Heart right ventricle (tissue), 16 donors: ENCODE data around the gene GRID1. TPM values are rescaled to one million over a fixed set of nuclear protein-coding genes. Genes with fewer than 3 reads are reported as not detected.

Experiments
- ATAC-seq, 8 donors: fragments of 200-7000 bp; cut with Tn5 transposase; one replicate each; pipeline ENCODE4 v1.9.1; 2020; ENCODE audit warnings: mild to moderate bottlenecking in 8 of 8, moderate library complexity in 8 of 8, moderate number of reproducible peaks in 1 of 8
- DNase-seq, 2 donors: peaks; one replicate each; pipeline ENCODE4 v3.0.0-alpha.2; 2020
- H3K27ac ChIP-seq, 10 donors: fragments of 200-600 bp; sonication (generic) in 2 of 10; one replicate each; pipeline versions ENCODE4 v1.5.0 to v1.8.0; 2020 to 2022; ENCODE audit warnings: mild to moderate bottlenecking in 3 of 10
- H3K27me3 ChIP-seq, 7 donors: fragments of 200-600 bp; one replicate each; pipeline ENCODE4 v1.8.0; 2021 to 2022; ENCODE audit warnings: mild to moderate bottlenecking in 2 of 7
- H3K36me3 ChIP-seq, 9 donors: fragments of 200-600 bp; sonication (generic) in 1 of 9; one replicate each; pipeline versions ENCODE4 v1.5.0 to v1.8.0; 2020 to 2022; ENCODE audit warnings: mild to moderate bottlenecking in 2 of 9
- H3K4me1 ChIP-seq, 9 donors: fragments of 200-600 bp; sonication (generic) in 1 of 9; one replicate each; pipeline versions ENCODE4 v1.5.0 to v1.8.0; 2020 to 2022; ENCODE audit warnings: mild to moderate bottlenecking in 4 of 9
- H3K4me3 ChIP-seq, 10 donors: fragments of 200-600 bp; sonication (generic) in 2 of 10; one replicate each; pipeline versions ENCODE4 v1.5.0 to v1.8.0; 2020 to 2022; ENCODE audit warnings: mild to moderate bottlenecking in 7 of 10, moderate library complexity in 2 of 10
- H3K9me3 ChIP-seq, 11 donors: fragments of 200-600 bp in 10 of 11; sonication (generic) in 2 of 11; one replicate each; pipeline versions ENCODE4 v1.5.0 to v1.8.0; 2013 to 2022; ENCODE audit warnings: mild to moderate bottlenecking in 2 of 11, control low read depth in 1 of 11, moderate library complexity in 1 of 11
- CTCF ChIP-seq, 9 donors: fragments of 200-600 bp; sonication (generic) in 2 of 9; IDR thresholded peaks; one replicate each; pipeline versions ENCODE4 v1.5.0 to v1.8.0; 2021 to 2022; ENCODE audit warnings: antibody characterized with exemption in 9 of 9, mild to moderate bottlenecking in 5 of 9, moderate library complexity in 1 of 9
- WGBS, 2 donors: extraction: QIAGEN DNeasy Blood & Tissue Kit; methylation state at CpG; one replicate each; pipeline ENCODE4 v1.1.7; 2013; ENCODE audit warnings: inconsistent platforms in 1 of 2; 5-methylcytosine and 5-hydroxymethylcytosine counted together
- intact Hi-C, 10 donors: fragments of 100-400 bp; cut with DNase I; formaldehyde crosslinking; loops; one replicate each; pipeline versions ENCODE4 v1.11.1 to v1.14.2; 2022
- polyA plus RNA-seq, 2 donors: library from polyadenylated mRNA; stranded (reverse); fragments of 200-250 nt; gene quantifications; one replicate each; pipeline ENCODE4 v1.2.3, GENCODE V29; 2013
- total RNA-seq, 10 donors: library from RNA; stranded (reverse); fragmentation: NEBNext Ultra II Directional in 3 of 10; extraction: Animal tissue kit (Norgen Biotek cat#: 25700) in 3 of 10; gene quantifications; one replicate each; pipeline versions ENCODE4 v1.2.1 to v1.2.4, GENCODE V29; 2021 to 2023
- donor health status: Arrhythmogenic right ventricular cardiomyopathy.
- donor health status: ischemic (EF 13 %, LVEDD 7.1; RV severe dilation, severe dysfunction).
- donor health status: healthy with polysubstance abuse.
- donor health status: DM: no; HTN: yes; CAD: no.
- donor health status: DM: no; HTN: no; CAD: no.
- donor health status: ischemic (EF 25% LVEDD 6.9; RV normal size, moderate dysfunction).
- donor health status: ischemic (EF 25% LVEDD 5.7; RV mildly dilated, moderate dysfunction).
- donor health status: healthy.
- donor health status: DM: yes; HTN: yes; CAD: no.
- donor health status: Ischemic cardiomyopathy.
- donor health status: ischemic (EF 35%, LVEDD 5.7; RV mildly dilated, moderate dysfunction).
- donor health status: nonischemic (EF 11% LVEDD 7.7; RV severe dilation, severe dysfunction).
- donor health status: DM: yes; HTN: yes; CAD: no.
- donor health status: PGD.
- donor health status: ischemic (EF 29% LVEDD 5.4; RV normal size, mild dysfunction).
- donor health status: nonischemic (EF 23%, LVEDD 6.1; RV moderate dilation, normal function).

The GRID1 gene
- total and polyA plus RNA-seq, 12 donors, result 0.44 to 3.4 (median 1.5) TPM

- no peak for TF ChIP-seq CTCF (IDR thresholded peaks at IDR 0.05)
- no peak for ATAC-seq
- no peaks in the 10 kb centered on the region for H3K36me3 ChIP-seq
- no peak for DNase-seq
- no peak overlapping the region for H3K4me3 ChIP-seq
- H3K9me3 ChIP-seq, result peaks cover 0 to 3% (median 0%) of the 10 kb centered on the region in 11 donors
- peaks cover 0 to 3% (median 0%) of the 10 kb centered on the region in 9 donors for H3K4me1 ChIP-seq
- H3K27ac ChIP-seq, result no peak overlapping the region
- intact Hi-C loops, result no loop called here
- peaks cover 0 to 3% (median 0%) of the 10 kb centered on the region in 7 donors for H3K27me3 ChIP-seq
These were observed 116.8 kb downstream of the GRID1 start for GRCh38 chr10:86249794-86250193.

GRCh38 chr10:86248062-86248461 is 118.5 kb downstream of the GRID1 start:
- ATAC-seq (no peak), DNase-seq (no peak)
- intact Hi-C loops, result no loop called here
- TF ChIP-seq CTCF (IDR thresholded peaks at IDR 0.05), result no peak
- peaks cover 0 to 3% (median 0%) of the 10 kb centered on the region in 9 donors for H3K4me1 ChIP-seq
- peaks cover 0 to 3% (median 0%) of the 10 kb centered on the region in 7 donors for H3K27me3 ChIP-seq
- WGBS, 2 donors, result 89 to 92% methylated on average over 5 of the region's 5 CpGs
- peaks cover 0 to 3% (median 0%) of the 10 kb centered on the region in 11 donors for H3K9me3 ChIP-seq
- H3K27ac ChIP-seq, result no peak overlapping the region
- no peak overlapping the region for H3K4me3 ChIP-seq
- no peaks in the 10 kb centered on the region for H3K36me3 ChIP-seq

GRCh38 chr10:86247588-86247987 is 119.0 kb downstream of the GRID1 start:
- WGBS, 2 donors, result 86 to 94% methylated on average over 1 of the region's 1 CpG
- Histone ChIP-seq H3K36me3 (no peaks in the 10 kb centered on the region), H3K27me3 (peaks cover 0 to 3% (median 0%) of the 10 kb centered on the region in 7 donors), H3K9me3 (peaks cover 0 to 3% (median 0%) of the 10 kb centered on the region in 11 donors), H3K27ac (no peak overlapping the region), H3K4me3 (no peak overlapping the region), H3K4me1 (peaks cover 0 to 3% (median 0%) of the 10 kb centered on the region in 9 donors)
- no peak for TF ChIP-seq CTCF (IDR thresholded peaks at IDR 0.05)
- DNase-seq, result no peak
- intact Hi-C loops, result no loop called here
- no peak for ATAC-seq

- DNase-seq, result no peak
- ATAC-seq, result no peak
- H3K4me3 ChIP-seq, result no peak overlapping the region
- H3K9me3 ChIP-seq, result peaks cover 0 to 3% (median 0%) of the 10 kb centered on the region in 11 donors
- no peak overlapping the region for H3K27ac ChIP-seq
- peaks cover 0 to 3% (median 0%) of the 10 kb centered on the region in 9 donors for H3K4me1 ChIP-seq
- WGBS, 2 donors, result 75 to 89% methylated on average over 1 of the region's 1 CpG
- TF ChIP-seq CTCF (IDR thresholded peaks at IDR 0.05), result no peak
- intact Hi-C loops, result no loop called here
- peaks cover 0 to 3% (median 0%) of the 10 kb centered on the region in 7 donors for H3K27me3 ChIP-seq
- H3K36me3 ChIP-seq, result no peaks in the 10 kb centered on the region
These were observed 119.5 kb downstream of the GRID1 start for GRCh38 chr10:86247073-86247472.
